GM19328 (cell line): ENCODE results near the gene ROR1.

Experiments used
- ATAC-seq: cut with Tn5 transposase; IDR thresholded peaks from one replicate; pipeline ENCODE4 v1.9.1; 2021; ENCODE audit warnings: mild to moderate bottlenecking, moderate library complexity; ENCODE audit not compliant: unreplicated experiment

ROR1 gene

DNA sequence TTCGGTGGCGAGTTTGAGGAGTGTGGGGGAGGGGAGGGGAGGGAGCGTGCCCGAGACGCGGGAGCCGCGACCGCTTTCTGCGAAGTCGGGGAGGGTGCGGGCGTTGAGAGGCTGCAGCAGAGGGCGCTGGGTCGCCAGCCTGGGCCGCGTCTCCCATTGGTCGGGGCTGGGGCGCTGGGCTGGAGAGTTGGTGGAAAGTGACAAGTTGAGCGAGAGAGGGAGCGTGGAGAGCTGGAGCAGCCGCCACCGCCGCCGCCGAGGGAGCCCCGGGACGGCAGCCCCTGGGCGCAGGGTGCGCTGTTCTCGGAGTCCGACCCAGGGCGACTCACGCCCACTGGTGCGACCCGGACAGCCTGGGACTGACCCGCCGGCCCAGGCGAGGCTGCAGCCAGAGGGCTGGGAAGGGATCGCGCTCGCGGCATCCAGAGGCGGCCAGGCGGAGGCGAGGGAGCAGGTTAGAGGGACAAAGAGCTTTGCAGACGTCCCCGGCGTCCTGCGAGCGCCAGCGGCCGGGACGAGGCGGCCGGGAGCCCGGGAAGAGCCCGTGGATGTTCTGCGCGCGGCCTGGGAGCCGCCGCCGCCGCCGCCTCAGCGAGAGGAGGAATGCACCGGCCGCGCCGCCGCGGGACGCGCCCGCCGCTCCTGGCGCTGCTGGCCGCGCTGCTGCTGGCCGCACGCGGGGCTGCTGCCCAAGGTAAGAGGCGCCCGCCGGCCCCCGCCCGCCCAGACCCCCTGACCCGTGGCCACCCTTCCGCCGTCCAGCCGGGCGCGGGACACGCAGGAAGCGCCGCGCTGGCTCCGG, at the start of gene ROR1:
Gene ROR1 (plus strand): TSS at position 203 of the 802 bp plus-strand sequence.
- peak; percentile 80 for ATAC-seq

DNA sequence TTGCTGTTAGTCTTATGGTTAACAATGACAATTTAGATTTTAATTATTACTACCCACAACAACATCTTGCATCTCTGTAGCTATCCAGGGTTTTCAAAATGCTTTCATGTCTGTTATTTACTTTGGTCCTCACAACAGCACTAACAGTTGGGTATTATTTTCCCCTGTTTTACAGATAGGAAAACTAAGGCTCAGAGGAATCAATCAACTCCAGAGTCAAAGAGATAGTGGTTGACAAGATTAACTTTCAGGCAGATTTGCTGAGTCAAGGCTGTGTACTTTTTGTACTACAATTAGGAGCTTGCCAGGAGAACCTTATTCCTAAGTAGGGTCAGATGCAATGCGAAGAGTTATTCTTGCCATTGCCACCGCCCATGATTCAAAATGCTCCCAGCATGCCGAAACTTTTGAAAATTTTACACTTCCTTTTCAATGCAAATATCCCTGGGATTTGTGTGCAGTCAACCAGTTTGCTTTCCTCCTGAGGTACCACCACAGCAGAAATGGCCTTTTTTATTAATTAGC, 49.4 kb upstream of the ROR1 start:
- no peak for ATAC-seq

DNA sequence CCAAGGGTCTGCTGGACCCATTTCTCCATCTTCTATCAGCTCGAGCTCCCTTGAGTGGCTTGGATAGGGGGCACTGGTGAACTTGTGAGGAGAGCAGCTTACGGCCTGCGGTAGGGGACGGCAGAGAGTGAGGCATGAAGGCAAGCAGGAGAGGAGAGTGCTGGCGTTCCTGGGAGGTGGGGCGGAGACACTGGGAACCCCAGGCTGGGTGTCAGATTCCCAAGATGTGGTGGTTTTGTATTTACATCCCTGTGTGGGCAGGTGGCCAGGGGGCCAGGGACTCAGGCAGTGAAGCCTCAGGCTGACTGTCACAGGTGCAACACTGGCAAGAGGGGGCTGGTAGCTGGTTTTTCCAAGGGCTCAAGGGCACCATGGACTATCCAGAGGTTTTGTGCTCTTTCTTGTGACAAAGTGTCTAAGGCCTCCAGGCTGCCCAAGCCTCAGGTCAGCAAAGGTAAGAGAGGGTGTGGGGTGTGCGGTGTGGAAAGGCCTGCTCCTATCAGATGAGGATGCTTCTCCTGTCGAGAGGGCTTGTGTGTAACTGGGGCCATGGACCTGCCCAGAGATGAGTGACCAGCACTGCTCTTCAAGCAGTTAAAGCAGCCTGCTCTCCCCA, 45.1 kb upstream of the ROR1 start:
- ATAC-seq = no peak

DNA sequence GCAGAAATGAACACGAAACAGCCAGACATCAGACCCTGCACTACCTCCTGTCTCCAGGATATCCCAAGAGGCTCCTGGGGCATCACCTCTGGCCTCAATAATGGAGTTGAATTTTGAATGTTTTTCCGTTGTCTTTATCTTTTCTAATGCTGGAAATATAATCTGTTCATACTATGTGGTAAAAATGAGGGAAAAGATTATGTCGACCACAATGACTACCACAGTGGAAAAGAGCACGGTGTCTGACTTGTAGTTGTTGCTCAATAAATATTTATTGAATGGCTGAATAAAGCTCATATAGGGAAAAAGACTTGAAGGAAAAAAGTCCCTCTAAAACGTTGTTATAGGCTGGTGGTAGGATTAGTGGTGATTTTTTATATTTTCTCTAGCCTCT, 44.6 kb upstream of the ROR1 start:
- no peak for ATAC-seq

DNA sequence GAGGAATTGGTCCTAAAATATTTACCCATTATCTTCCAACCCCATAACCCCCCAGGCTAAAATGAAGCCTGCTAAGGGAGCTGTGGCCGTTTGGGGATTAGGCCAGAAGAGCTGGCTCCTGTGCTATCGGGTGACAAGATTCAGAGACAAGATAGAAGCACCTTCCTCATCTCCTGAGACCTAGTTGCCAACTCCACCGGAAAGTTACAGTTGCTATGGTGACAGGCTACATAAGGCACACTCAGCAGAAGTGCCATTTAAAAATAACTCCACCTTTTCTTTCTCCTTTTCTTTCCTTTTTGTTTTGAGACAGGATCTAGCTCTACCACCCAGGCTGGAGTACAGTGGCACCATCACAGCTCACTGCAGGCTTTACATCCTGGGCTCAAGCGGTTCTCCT, 43.6 kb upstream of the ROR1 start:
- no peak for ATAC-seq

DNA sequence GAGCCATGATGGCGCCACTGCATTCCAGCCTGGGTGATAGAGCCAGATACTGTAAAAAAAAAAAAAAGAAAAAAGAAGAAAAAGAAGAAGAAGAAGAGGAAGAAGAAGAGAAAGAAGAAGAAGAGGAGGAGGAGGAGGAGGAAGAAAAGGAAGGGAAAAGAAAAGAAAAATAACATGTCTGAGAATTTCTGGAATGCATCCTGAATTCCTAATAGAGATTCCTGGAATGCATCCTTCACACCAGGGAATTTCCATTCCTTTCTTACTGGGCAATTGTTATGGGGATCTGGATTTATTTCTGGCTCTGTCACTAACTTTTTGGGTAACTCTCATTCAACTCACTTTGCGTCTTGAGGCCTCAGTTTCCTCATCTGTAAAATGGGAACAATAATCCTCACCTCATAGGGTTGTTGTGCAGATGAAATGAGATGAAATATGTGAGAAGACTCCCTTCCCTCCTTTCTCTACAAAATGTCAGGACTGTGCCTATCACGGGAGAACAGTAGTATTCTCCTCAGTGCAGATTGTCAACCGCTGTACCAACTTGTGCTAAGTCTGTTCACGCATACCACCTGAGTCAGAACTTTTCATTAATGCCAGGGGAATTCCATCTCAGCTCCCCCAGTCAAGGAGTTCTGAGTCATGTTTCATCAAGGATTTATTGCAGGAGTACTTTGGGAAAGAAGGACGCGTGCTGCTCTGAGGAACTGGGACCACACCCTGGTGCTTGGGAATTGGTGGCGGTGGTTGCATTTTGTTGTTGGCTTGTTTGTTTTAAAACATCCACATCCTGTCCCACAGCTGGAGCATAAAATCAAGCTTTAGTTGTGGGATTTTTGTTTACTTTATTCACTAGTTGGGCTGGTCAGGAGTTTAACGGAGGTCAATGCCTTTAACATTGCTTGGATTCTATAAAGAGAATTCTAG, 42.4 kb upstream of the ROR1 start:
- ATAC-seq = no peak

DNA sequence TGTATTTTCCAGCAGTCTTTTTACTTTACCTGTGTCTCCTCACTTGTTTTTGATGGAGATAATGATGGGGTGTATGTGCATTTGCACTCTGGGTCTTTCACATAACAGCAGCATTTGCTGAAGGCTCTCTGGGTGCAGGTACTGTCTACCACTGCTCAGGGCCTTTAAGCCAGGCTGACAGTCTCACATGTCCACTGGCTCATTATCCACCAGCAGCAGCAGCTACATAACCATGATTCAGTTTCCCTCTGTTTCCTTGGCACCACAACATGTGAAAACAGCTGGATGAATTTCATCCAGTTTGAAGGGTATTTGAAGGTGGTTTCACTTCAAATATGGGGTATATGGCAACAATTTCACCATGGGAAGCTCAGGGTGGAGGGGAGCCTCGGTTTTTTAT, 41.2 kb upstream of the ROR1 start:
- ATAC-seq = no peak

DNA sequence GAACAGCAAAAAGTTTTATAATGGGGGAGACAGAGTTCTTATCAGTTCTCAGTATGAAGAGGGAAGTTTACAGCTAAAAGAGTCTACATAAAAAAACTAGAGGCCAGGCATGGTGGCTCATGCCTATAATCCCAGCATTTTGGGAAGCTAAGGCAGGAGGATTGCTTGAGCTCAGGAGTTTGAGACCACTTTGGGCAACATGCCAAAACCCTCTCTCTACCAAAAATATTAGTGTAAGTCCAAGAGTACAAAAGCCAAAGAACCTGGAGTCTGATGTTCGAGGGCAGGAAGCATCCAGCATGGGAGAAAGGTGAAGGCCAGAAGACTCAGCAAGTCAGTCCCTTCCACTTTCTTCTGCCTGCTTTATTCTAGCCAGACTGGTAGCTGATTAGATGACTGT, 35.0 kb upstream of the ROR1 start:
- ATAC-seq = no peak

DNA sequence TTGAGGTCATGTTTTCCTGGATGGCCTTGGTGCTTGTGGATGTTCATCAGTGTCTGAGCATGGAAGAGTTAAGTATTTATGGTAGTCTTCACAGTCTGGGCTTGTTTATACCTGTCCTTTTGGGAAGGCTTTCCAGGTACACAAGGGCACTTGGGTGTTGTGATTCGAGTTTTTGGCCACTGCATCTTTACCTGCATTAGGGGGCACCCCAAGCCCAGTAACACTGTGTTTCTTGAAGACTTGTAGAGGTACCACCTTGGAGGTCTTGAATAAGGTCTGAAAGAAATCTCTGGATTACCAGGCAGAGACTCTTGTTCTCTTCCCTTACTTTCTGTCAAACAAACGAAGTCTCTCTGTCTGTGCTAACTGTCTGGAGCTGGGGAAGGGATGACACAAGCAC, 34.4 kb upstream of the ROR1 start:
- ATAC-seq = no peak

DNA sequence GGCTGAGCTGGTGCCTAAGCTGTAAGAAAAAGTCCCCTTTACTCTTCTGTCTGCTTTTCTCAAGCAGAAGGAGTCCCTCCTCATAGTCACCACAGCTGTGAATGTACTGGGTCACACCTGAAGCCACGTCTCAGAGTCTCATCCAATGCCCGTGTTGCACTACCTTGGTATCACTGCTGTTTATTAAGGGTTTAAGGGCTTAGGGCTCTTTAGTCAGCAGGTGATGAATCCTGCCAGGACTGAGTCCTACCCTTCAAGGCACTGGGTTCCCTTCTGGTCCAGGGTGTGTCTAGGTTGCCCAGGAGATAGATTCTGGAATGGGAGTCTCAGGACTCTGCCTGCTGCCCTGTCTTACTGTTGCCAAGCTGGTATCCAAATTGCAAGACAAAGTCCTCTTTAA, 33.4 kb upstream of the ROR1 start:
- no peak for ATAC-seq

DNA sequence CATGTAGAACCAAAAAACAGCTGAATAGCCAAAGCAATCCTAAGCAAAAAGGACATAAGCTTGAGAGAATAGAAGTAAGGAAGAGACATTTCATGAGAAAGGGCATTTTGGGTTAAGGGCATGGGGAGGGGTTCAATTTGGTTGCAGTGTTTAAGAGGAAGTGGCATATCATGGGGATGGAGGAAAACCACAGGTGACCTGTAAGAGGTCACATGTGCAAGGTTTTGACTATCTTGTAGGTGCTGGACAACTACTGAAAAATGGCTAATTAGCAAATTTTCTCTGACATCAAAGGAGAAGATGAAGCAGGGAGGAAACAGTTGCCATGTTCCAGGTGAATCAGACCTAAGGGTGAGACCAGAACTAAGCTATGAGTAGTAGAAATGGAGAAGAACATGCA, 31.3 kb upstream of the ROR1 start:
- ATAC-seq = no peak

DNA sequence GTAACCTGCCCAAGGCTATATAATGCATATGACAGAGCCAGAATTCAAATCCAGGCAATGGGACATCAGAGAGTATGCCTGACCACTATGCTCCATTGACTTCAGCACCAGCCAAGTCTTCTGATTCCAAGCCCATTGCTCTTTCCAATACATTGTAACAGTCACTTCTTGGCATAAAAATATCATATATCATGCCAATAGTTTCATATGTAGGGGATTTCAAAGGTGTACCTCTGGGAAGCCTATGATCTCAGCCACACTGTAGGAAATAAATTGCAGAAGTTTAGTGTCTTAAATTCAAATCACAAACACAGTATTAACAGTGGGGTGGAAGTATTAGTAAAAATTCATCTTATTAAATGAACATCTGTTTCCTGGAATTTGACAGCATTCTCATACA, 30.0 kb upstream of the ROR1 start:
- ATAC-seq = no peak

DNA sequence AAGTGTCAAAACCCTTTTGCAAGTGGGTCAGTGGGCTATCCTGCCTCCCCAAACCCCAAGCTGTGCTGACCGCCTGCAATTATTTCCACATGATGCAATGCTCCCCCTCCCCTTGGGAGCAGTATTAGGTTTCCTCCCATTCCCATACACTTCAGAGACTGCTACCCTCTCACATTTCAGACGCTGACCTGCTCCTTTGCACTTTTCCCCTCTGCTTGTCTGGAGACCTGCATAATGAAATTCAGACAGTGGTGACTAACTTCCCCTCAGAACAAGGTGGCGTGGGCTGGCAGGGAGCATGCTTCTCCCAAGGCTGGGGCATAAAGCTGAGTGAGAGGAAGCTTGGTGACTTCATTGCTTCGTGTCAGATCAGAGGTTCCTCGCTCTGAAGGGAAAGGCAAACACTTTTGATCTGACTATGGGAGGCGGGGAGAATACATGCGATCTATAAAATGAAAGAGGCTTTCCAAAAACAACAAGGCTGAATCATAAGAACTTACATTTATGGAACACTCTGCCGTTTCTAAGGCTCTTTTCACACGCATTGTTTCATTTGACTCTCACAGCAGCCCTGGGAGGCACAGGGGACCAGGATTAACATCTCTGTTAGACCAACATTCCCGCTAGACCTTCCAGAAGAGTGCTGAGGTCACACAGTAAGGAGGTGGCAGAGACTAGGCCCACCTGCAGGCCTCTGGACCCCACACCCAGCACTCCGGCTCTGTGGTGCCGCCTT, 27.5 kb upstream of the ROR1 start:
- no peak for ATAC-seq

DNA sequence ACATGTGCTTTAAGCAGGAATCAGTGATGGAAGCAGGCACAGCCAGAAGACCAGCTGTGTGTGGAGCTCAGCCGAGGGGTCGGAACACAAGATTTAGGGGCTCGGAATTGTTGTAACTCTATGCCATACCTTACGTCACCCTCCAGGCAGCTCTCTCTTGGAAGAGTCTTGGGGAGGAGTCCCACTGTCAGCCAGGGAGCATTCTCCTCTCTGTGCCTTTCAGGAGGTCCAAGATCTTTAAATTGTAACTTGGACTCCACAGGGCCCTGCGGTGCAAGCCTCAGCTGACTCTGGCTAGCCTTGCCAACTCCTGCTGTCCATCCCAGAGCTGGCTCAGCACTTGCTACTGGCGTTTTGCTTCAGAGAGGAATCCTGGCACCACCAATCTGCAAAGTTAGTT, 26.4 kb upstream of the ROR1 start:
- ATAC-seq = no peak

DNA sequence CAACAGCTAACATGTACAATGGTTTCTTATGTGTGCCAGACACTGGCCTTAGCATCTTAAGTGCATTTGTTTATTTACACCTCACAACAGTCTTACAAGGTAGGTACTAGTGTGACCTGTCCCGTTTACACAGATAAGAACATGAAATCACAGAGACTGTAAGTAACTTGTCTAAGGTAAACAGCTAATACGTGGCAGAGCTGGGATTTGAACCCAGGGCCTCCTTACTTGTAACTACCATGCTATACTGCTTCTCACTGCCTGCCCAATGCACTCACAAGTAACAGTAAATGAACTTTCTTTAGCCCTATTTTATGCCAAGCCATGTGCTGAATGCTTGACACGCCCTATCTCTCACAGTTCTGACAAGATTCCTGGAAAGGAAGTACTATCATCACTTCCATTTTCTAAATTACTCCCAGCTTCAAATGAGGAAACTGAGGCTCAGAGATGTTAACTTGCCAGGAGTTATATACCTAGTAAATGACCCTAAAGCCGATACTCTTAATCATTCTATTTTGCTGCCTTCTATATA, 25.7 kb upstream of the ROR1 start:
- no peak for ATAC-seq

DNA sequence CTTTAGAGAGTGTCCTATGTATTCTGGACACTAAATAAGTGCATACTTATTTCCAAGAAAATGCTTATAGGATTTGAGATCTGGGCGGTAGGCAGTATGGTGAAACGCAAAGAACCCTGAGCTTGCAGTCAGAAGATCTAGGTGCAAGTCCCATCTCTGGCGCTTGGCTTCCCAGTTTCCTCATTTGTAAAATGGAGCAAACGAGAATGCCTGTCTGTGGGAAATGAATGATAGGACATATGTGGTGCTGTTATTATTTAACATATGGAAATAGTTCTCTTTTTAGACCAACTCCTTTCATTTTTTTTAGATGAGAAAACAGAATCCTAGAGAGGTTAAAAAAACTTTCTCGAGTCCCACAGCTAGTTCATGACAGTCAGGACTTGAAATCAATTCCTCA, 25.2 kb upstream of the ROR1 start:
- no peak for ATAC-seq

DNA sequence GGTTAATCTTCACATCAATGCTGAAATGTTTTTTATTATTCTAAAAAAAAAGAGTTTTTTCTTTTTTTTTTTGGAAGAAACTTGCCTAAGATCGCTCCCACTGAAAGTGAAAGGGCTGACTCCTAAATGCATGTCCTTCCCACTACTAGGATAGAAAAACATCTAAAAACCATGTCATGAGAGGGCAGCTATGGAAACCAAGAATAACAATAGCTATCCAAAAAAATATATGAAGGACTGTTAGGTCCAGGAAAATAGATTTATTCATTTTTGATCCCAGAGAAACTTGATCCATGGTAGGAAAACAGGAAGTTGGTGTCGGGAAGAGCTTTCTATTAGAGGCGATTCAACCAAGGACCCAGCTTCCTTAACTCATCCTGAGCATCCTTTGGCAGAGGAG, 23.1 kb upstream of the ROR1 start:
- no peak for ATAC-seq

DNA sequence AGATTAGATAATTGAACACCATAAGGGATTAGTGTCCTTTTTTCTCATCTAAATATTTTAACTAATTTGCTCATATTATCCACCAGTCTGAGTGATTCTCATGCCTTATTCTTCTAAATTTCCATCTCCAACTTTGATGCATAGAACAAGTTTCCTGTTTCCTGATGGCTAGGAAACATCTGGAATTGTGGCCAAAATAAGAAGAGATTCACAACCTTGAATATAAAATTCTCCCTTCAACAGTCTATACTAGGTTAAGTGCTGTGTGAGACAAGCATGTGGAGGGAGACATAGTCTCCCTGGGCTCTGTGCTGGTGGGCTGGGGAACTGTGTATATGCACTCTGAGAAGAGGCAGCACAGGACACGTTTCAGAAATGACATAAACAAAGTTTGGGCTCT, 21.6 kb upstream of the ROR1 start:
- no peak for ATAC-seq

DNA sequence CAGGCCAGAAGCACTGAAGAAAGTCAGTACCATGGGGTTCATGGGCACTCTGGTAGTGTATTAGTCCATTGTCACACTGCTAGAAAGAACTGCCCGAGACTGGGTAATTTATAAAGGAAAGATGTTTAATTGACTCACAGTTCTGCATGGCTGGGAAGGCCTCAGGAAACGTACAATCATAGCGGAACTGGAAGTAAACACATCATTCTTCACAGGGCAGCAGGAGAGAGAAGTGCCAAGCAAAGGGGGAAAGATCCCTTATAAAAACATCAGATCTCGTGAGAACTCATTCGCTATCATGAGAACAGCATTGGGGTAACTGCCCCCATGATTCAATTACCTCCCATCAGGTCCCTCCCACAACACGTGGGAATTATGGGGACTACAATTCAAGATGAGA, 20.2 kb upstream of the ROR1 start:
- ATAC-seq = no peak

DNA sequence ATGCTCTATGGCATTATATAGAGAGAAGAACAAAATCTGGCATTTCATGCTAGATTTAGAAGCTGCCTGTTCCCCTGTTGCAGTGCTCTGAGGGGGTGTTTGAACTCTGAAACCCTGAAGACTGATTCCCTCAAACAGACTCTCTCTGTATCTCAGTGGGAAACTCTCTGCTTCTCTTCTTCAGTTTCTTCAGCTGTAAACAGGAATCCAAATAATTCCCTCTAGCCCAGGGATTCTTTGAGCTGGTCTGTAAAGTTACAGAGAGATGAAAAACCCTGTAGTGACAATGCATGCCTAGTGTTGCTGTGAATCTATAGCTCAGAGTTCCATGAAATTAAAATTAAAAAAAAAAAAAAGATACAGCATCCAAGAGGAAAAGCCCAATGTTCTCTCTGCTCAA, 17.0 kb upstream of the ROR1 start:
- ATAC-seq = no peak

DNA sequence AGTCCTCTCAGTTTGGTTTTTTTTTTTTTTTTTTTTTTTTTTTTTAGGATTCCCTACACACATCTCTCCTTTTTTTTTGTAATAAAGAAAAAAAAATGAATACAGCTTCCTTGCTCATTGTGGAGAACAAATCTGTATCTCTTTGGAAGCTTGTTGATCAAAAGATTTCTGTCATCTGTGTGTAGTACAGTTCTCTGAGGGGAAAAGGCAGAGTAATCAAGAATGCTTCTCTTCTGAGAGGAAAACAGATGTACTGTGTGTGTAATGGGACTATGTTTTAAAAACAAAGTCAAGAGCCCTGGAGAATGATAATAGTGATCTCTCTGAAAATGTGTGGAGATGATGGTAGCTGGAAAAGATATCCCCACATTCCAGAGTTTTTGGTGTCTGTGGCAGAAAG, 16.5 kb upstream of the ROR1 start:
- ATAC-seq = no peak
